Astrocyte (in vitro differentiated cells and primary cell): ENCODE data around the gene PLEKHM2.

Experiments used
- CTCF ChIP-seq: IDR thresholded peaks from 2 replicates; pipeline ENCODE4 v1.5.1; 2011; ENCODE audit warnings: low read depth, mild to moderate bottlenecking, inconsistent platforms, low read length, moderate library complexity; ENCODE audit not compliant: insufficient read depth
- EZH2 ChIP-seq: IDR thresholded peaks from 2 replicates; pipeline ENCODE4 v1.6.1; 2012; ENCODE audit warnings: mild to moderate bottlenecking, low read length, inconsistent platforms; ENCODE audit not compliant: insufficient read depth

GRCh38 chr1:15698201-15698600 lies 14.1 kb downstream of the PLEKHM2 start:
- TF ChIP-seq CTCF, result no peak
- TF ChIP-seq EZH2, result no peak
